SJCRH30 (cell line): ENCODE results near the gene PPM1H. TPM values are rescaled to one million over a fixed set of nuclear protein-coding genes. Genes with fewer than 3 reads are reported as not detected.
"Not testable (repeated sequence)": the region's sequence is repeated elsewhere in the genome, so short reads cannot be mapped to it uniquely, and the experiment has no call there.

Experiments used
- DNase-seq, 2 experiments: peaks; one replicate each; pipeline ENCODE4 v3.0.0-alpha.2; 2015 to 2020
- H3K27ac ChIP-seq: fragments of 250-450 bp; sonication (Bioruptor Pico); 2 replicates; pipeline ENCODE4 v1.5.1; 2020; ENCODE audit warnings: mild to moderate bottlenecking, moderate library complexity
- H3K27me3 ChIP-seq: fragments of 250-450 bp; sonication (Bioruptor Pico); 2 replicates; pipeline ENCODE4 v1.5.1; 2020; ENCODE audit warnings: mild to moderate bottlenecking, moderate library complexity
- H3K36me3 ChIP-seq: fragments of 250-450 bp; sonication (Bioruptor Pico); 2 replicates; pipeline ENCODE4 v1.5.1; 2020; ENCODE audit warnings: mild to moderate bottlenecking, moderate library complexity
- H3K4me1 ChIP-seq: fragments of 250-450 bp; sonication (Bioruptor Pico); 2 replicates; pipeline ENCODE4 v1.5.1; 2020; ENCODE audit warnings: mild to moderate bottlenecking, moderate library complexity
- H3K4me3 ChIP-seq: fragments of 250-450 bp; sonication (Bioruptor Pico); 2 replicates; pipeline ENCODE4 v1.5.1; 2020; ENCODE audit warnings: mild to moderate bottlenecking, moderate library complexity
- H3K9me3 ChIP-seq: fragments of 250-450 bp; sonication (Bioruptor Pico); replicated peaks from 2 replicates; pipeline ENCODE4 v1.5.1; 2020; ENCODE audit warnings: mild to moderate bottlenecking, moderate library complexity
- total RNA-seq: library from RNA; depleted of rRNA; stranded (reverse); fragments of >200 nt; shearing (Covaris generic); gene quantifications from 2 replicates; pipeline ENCODE4 v1.2.3, GENCODE V29; 2014

The PPM1H gene
- total RNA-seq, 1 experiment from 2014 or later = 4.1 TPM

GRCh38 chr12:62833634-62834033 lies 101.3 kb downstream of the PPM1H start:
- Histone ChIP-seq H3K27me3 (no peaks in the 10 kb centered on the region), H3K27ac (no peak overlapping the region), H3K4me1 (no peaks in the 10 kb centered on the region), H3K4me3 (no peak overlapping the region), H3K9me3 (no peaks in the 10 kb centered on the region), H3K36me3 (no peaks in the 10 kb centered on the region)
- no peak for DNase-seq

- Histone ChIP-seq H3K27me3 (no peaks in the 10 kb centered on the region), H3K4me3 (no peak overlapping the region), H3K4me1 (no peaks in the 10 kb centered on the region), H3K27ac (no peak overlapping the region), H3K9me3 (no peaks in the 10 kb centered on the region), H3K36me3 (no peaks in the 10 kb centered on the region)
- DNase-seq = no peak
Measured at GRCh38 chr12:62832558-62832957, 102.4 kb downstream of the PPM1H start.

GRCh38 chr12:62832027-62832426 lies 102.9 kb downstream of the PPM1H start:
- DNase-seq = no peak
- H3K27ac ChIP-seq = no peak overlapping the region

GRCh38 chr12:62827855-62828254 lies 107.1 kb downstream of the PPM1H start:
- Histone ChIP-seq H3K36me3 (no peaks in the 10 kb centered on the region), H3K27me3 (no peaks in the 10 kb centered on the region), H3K27ac (no peak overlapping the region), H3K4me1 (no peaks in the 10 kb centered on the region), H3K4me3 (no peak overlapping the region), H3K9me3 (no peaks in the 10 kb centered on the region)
- DNase-seq = no peak

More at GRCh38 chr12:62832027-62832426, 102.9 kb downstream of the PPM1H start:
- Histone ChIP-seq H3K9me3 (no peaks in the 10 kb centered on the region), H3K4me1 (no peaks in the 10 kb centered on the region), H3K27me3 (no peaks in the 10 kb centered on the region), H3K36me3 (no peaks in the 10 kb centered on the region), H3K4me3 (no peak overlapping the region)

- no peak for DNase-seq
- no peak overlapping the region for H3K4me3 ChIP-seq
- H3K27me3 ChIP-seq = no peaks in the 10 kb centered on the region
- H3K9me3 ChIP-seq = no peaks in the 10 kb centered on the region
- H3K36me3 ChIP-seq = no peaks in the 10 kb centered on the region
- H3K27ac ChIP-seq = no peak overlapping the region
- no peaks in the 10 kb centered on the region for H3K4me1 ChIP-seq
Measured at GRCh38 chr12:62827042-62827441, 107.9 kb downstream of the PPM1H start.

GRCh38 chr12:62817556-62818271 lies 117.2 kb downstream of the PPM1H start:
- no peak overlapping the region for H3K4me3 ChIP-seq
- no peaks in the 10 kb centered on the region for H3K27me3 ChIP-seq

GRCh38 chr12:62814243-62814642 lies 120.7 kb downstream of the PPM1H start:
- DNase-seq = no peak
- Histone ChIP-seq H3K36me3 (no peaks in the 10 kb centered on the region), H3K4me3 (no peak overlapping the region), H3K9me3 (no peaks in the 10 kb centered on the region), H3K4me1 (peaks cover 3% of the 10 kb centered on the region; the same call in 1 of the 2 replicates), H3K27ac (no peak overlapping the region), H3K27me3 (no peaks in the 10 kb centered on the region)

More at GRCh38 chr12:62817556-62818271, 117.2 kb downstream of the PPM1H start:
- no peaks in the 10 kb centered on the region for H3K9me3 ChIP-seq
- H3K4me1 ChIP-seq = peaks cover 3% of the 10 kb centered on the region; the same call in 1 of the 2 replicates
- no peak overlapping the region for H3K27ac ChIP-seq
- peak in 1 of 2 experiments; percentile 45 for DNase-seq
- H3K36me3 ChIP-seq = no peaks in the 10 kb centered on the region

GRCh38 chr12:62813031-62813829 lies 121.7 kb downstream of the PPM1H start:
- H3K27ac ChIP-seq = no peak overlapping the region
- H3K27me3 ChIP-seq = no peaks in the 10 kb centered on the region
- DNase-seq = no peak
- no peaks in the 10 kb centered on the region for H3K9me3 ChIP-seq
- no peaks in the 10 kb centered on the region for H3K36me3 ChIP-seq
- no peak overlapping the region for H3K4me3 ChIP-seq
- H3K4me1 ChIP-seq = peaks cover 3% of the 10 kb centered on the region; the same call in 1 of the 2 replicates

GRCh38 chr12:62811481-62811880 lies 123.5 kb downstream of the PPM1H start:
- not testable (repeated sequence) for H3K36me3 ChIP-seq, H3K27ac ChIP-seq, H3K4me3 ChIP-seq, DNase-seq, H3K4me1 ChIP-seq, H3K9me3 ChIP-seq, H3K27me3 ChIP-seq

GRCh38 chr12:62808166-62808879 lies 126.6 kb downstream of the PPM1H start:
- DNase-seq = no peak
- Histone ChIP-seq H3K27me3 (no peaks in the 10 kb centered on the region), H3K4me3 (no peak overlapping the region), H3K36me3 (no peaks in the 10 kb centered on the region), H3K9me3 (no peaks in the 10 kb centered on the region), H3K27ac (no peak overlapping the region), H3K4me1 (no peaks in the 10 kb centered on the region)

- DNase-seq = no peak
- Histone ChIP-seq H3K4me1 (no peaks in the 10 kb centered on the region), H3K4me3 (no peak overlapping the region), H3K27me3 (no peaks in the 10 kb centered on the region), H3K27ac (no peak overlapping the region), H3K9me3 (no peaks in the 10 kb centered on the region), H3K36me3 (no peaks in the 10 kb centered on the region)
Measured at GRCh38 chr12:62806893-62807292, 128.1 kb downstream of the PPM1H start.

GRCh38 chr12:62806244-62806836 lies 128.6 kb downstream of the PPM1H start:
- no peak overlapping the region for H3K4me3 ChIP-seq
- H3K36me3 ChIP-seq = no peaks in the 10 kb centered on the region
- no peak for DNase-seq
- H3K27ac ChIP-seq = no peak overlapping the region
- no peaks in the 10 kb centered on the region for H3K4me1 ChIP-seq
- H3K27me3 ChIP-seq = no peaks in the 10 kb centered on the region
- H3K9me3 ChIP-seq = no peaks in the 10 kb centered on the region

GRCh38 chr12:62805517-62805916 lies 129.4 kb downstream of the PPM1H start:
- no peaks in the 10 kb centered on the region for H3K27me3 ChIP-seq
- H3K9me3 ChIP-seq = no peaks in the 10 kb centered on the region
- DNase-seq = no peak

GRCh38 chr12:62803756-62804155 lies 131.2 kb downstream of the PPM1H start:
- H3K4me1 ChIP-seq = no peaks in the 10 kb centered on the region
- H3K9me3 ChIP-seq = no peaks in the 10 kb centered on the region; the same call in 1 of the 2 replicates
- H3K36me3 ChIP-seq = no peaks in the 10 kb centered on the region
- no peak overlapping the region for H3K27ac ChIP-seq
- H3K4me3 ChIP-seq = no peak overlapping the region
- no peaks in the 10 kb centered on the region for H3K27me3 ChIP-seq
- DNase-seq = no peak

More at GRCh38 chr12:62805517-62805916, 129.4 kb downstream of the PPM1H start:
- H3K27ac ChIP-seq = no peak overlapping the region
- no peak overlapping the region for H3K4me3 ChIP-seq
- H3K36me3 ChIP-seq = no peaks in the 10 kb centered on the region
- no peaks in the 10 kb centered on the region for H3K4me1 ChIP-seq
